Measurements from ENCODE around the gene HBA1.
"Not testable (repeated sequence)": the region's sequence is repeated elsewhere in the genome, so short reads cannot be mapped to it uniquely, and the experiment has no call there.

The HBA1 gene

GRCh38 chr16:203246-203645, 26.8 kb downstream of the HBA1 start:
- no peak for DNase-seq (ENCODE audit: low read depth in 2 of 2)

GRCh38 chr16:204046-204445, 27.6 kb downstream of the HBA1 start:
- DNase-seq (ENCODE audit: low read depth in 2 of 2), result not testable (repeated sequence)

- not testable (repeated sequence) for DNase-seq (ENCODE audit: low read depth in 2 of 2)
These were observed 32.9 kb downstream of the HBA1 start for GRCh38 chr16:209359-209758.

GRCh38 chr16:211631-212180, 35.2 kb downstream of the HBA1 start:
- not testable (repeated sequence) for DNase-seq (ENCODE audit: low read depth in 2 of 2)

DNA sequence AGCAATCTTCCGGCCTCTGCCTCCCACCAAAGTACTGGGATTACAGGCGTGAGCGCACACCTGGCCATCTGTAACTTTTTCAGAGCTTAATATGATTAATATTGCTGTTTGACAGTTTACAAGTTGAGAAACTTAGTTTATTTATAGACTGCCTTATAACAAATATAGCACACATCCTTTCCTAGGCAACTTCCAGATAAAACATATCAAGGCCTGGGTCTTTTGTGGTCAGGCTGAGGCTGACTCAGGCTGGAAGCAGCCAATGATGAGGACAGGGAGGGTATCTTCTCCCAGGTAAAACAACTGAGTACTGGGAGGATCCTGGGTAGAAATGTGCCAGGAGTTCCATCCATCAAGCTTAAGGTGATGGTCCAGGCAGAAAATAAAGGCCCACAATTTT, 36.5 kb downstream of the HBA1 start:
- no peak for DNase-seq (ENCODE audit: low read depth in 2 of 2)

DNA sequence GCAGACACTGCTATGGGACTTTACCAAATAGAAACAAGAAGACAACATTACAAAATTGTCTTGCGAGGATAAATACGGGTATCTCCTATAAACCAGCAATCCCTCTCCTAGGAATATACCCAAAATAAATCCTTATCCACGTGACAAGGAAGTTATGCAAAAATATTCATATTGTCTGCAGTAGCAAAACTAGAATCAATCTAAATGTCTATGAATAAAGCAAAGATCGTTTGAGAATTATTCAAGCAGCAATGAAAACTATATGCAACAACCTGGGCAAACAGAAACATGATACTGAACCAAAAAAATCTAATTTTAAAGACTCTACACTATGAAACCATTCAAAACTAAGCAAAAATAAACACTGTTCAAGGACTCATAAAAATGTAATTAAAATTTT, 43.5 kb downstream of the HBA1 start:
- no peak for DNase-seq (ENCODE audit: low read depth in 2 of 2)
